Mucosa of gallbladder (tissue), 1 donor: ENCODE results near the gene FILIP1L. TPM values are rescaled to one million over a fixed set of nuclear protein-coding genes. Genes with fewer than 3 reads are reported as not detected.

Experiments
- DNase-seq: peaks from one replicate; pipeline ENCODE4 v3.0.0-alpha.2; 2020; ENCODE audit warnings: low spot score
- total RNA-seq: library from RNA; stranded (reverse); gene quantifications from one replicate; pipeline ENCODE4 v1.2.1, GENCODE V29; 2021
- donor health status: DM: no; HTN: no; CAD: no.

FILIP1L gene
- total RNA-seq, 1 donor from 2014 or later, result 142 TPM

DNA sequence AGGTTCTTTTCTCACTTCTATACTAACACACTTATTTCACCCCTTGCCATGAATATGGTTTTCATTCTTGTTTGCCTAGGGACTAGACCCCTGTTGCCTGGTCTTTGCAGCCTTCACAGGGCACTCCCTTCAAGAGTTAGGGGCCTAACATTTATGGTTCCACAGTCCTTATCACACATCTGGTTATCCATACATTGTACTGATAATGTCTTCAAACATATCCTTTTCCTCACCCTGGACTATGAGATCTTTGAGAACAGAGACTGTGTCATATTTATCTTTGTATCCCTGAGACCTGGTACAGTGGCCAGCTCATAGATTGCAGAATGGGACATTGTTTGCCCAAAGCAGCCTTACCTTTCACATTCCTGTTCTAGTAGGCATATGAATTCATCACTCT lies 190.4 kb downstream of the FILIP1L start:
- DNase-seq, result no peak

DNA sequence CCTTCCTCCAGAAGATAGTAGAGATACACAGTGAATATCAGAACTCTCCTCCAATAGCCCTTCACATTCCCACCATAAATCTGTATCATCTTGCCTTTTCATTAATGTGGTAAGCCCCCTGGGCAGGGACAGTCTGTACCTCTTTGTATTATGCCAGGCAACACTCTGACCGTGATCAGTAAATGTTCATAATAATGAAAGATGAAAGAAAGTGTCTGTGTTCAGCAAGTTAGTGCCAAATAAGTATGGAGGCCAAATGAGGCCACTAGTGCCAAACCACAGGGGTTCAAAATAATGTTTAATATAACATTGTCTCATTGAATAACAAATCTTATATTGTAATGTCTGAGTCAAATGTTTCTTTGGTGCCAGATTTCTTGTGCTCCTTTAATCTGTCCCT lies 192.3 kb downstream of the FILIP1L start:
- DNase-seq, result no peak

DNA sequence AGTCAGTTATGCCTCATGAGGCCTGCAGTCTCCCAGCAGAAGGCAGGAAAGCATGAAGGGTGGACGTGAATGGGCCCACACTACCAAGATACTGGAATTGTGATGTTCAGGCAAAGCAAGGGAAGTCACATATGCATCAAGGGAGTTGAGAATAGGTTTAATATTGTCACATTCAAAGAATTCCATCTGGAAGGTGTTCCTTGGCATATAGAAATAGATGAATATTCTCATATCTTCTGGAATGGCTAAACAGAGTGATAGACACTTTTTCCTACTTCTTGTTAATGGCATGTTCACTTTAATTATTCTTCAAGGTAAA lies 193.0 kb downstream of the FILIP1L start:
- no peak for DNase-seq

DNA sequence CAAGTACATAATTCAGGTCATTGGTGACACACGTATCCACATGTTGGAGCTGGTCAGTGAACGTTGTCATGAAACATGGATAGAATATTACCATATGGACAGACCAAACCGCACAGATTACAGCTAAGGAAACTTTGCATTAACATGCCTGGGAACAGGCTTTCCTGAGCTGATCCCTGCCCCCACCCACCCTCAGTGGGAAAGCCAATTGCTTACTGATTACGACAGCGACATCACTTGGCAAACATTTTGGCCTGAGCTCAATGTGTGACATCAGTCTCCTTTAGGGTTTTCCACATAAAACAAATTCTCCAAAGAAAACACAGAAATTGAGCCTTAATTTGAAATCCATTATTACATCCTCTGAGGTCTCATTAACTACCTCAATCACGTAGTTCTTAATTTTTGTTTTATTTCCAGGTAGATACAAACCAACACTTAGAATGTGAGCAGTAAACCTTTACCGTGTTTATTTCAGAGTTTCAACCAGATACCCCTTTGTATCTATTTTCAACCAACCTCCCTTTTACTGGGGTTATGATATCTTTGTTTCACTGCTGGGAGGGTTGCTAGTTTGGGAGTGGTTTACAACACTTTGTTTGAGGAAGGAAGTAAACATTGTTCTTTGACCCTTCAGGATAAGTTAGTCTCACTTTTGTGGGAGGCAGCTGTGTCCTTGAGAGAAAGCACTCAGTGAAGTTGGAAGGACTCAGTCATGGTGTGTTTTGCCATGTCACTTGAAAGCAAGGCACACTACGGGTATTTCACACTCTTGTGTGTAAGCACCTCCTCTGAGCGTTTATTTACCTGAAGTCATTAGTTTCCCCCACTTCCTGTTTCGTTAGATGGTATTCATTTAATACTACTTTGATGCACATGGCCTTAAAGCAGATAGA lies 193.6 kb downstream of the FILIP1L start:
- DNase-seq, result peak; percentile 67

DNA sequence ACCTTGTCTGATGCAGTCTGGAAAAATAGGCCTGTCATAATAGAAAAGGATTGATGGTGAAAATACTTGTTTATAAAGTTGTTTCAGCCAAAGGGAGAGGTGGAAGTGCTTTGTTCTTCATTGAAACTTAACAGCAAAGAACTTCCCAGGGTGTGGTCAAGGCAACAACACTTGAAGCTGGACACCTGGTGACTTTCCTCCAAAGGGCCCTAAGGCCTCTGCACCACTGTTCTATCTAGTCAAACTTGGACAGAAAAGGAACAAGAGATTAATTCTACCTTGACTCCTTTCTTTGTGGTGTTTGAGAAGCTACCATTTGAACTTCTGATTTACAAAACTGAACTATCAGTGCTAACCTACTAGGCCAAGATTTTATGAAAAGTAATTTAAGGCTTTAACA lies 194.6 kb downstream of the FILIP1L start:
- no peak for DNase-seq

DNA sequence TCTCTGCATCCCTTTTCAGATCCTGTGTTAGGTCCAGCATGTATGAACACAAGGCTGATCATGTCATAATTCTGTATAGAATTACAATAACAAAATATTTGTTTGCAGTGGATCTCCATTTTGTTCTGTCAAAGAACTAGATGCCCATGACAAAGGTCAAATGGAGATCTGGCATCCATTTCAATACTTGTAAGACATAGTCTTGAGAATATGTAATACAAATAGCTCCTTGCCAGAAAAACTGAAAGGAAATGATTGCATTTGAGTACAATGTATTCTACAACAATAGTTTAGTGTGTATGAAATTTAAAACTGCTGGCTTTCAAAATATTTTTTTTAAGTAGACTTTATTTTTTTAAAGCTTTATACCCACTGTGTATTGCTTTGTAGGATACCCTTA lies 195.6 kb downstream of the FILIP1L start:
- DNase-seq, result no peak

DNA sequence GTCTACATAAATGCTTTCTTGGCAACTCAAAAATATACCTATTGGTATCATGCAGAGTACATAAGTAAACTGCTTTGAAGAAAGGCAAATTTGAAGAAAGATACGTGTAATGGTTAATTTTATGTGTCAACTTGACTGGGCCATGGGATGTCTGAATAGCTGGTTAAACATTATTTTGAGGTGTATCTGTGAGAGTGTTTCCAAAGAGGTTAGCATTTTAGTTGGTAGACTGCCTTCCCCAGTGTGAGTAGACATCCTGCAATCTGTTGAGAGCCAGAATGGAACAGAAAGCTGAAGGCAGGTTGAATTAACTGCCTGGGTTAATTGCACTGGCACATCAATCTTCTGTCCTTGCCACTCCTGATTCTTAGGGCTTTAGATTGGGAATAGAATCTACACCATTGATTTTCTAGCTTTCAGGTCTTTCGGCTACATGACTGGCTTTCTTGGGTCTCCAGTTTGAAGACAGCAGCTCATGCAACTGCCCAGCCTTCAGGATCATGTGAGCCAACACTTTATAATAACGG lies 198.3 kb downstream of the FILIP1L start:
- DNase-seq, result no peak

DNA sequence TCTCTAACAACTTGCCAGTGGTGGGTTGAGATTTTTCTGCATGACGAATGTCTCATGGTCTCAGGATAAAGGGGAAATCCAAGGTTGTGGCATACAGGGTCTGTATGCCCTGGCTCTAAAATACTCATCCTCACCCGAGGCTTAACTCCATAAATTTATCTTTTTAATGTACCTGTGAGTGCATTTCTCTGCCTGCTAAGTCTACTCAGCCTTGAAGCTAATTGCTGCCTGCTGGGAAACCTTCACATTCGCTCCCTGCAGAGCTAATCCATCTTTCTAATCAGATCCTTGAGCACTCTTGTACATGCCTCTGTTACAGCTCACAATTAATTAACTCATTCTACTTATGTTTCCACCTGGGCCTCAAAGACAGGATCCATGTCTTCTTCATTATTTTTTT lies 202.9 kb downstream of the FILIP1L start:
- DNase-seq, result no peak

DNA sequence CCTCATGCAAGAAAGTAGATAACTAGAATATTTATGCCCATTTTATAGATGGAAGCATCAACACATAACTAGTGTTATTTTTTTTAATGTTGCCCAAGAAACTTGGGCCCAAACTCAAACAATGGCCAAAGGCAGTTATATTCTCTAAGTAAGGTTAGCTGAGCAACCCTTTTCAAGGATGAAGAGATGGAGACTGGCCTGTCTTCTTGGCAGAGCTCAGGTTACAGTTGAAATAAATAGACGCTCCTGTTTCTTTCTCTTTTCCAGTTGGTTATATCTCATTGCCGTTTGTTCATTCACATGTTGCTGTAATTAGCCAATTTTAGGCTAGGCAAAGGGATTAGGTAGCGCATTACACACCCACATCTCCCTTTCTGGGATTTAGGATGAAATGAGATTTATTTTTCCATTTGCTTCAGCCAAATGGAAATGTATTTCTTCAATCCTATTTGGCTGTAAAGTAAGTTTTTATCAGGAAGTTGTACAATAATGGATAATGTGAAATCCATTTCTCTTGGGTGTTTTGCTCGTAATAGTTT lies 203.5 kb downstream of the FILIP1L start:
- DNase-seq, result no peak

DNA sequence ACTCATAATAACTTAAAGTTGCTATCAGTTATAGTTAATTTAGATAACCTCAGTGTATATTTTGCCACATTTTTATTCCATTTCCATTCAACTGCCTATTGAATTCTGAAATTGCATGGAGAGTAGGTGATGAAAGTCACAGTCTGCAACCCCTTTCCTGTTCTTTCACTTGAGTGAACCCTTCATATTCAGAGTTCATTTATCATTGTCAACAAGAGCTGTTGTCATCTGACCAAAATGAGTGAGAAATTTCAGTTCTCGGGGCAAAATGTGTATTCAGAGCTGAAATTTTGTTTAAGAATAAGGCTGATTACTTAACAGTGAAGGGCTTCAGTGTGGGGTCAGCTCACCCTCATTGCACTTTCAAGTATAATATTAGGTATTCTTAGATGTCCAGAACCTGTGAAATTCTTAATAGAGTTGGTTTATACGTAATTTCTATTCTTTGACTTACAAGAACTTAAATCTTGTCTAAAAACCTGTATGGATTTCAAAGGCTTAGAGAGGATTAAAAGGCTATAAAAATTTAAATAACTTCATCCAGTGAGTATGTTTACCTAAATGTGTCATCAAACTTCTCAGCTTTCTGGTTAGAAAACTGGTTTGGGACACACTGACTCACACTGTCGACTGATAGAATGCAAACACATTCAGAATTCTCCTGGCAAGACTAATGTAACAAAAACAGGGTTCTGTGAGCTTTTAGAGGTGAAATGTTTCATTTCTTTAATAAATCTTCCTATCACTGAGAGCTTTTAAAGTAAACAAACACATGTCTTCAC lies 204.4 kb downstream of the FILIP1L start:
- no peak for DNase-seq

DNA sequence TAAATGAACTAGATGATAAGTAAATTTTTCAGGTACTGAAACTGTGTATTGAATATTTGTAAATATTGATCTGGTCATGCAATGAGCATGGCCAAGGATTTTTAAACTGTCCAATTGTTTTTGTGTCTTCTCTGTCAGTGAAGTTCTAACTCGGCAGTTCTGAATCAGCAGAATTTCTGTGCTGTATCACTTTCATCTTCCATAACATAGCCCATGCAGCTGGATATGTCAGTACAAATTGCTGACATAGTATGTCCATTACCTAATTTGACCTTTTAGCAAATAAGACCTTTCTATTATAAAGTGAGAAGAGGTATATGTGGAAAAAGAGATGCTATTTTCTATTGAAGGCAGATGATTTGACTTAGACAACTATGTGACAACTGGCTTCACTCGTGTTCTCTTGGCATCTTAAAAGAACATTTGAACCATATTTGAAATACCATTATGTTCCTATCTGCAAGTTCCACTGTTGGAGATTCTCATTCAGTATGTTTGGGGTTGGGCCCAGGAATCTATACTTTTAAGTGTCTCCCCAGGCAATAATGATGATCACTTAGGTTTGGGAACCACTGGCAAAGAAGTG lies 206.2 kb downstream of the FILIP1L start:
- no peak for DNase-seq

DNA sequence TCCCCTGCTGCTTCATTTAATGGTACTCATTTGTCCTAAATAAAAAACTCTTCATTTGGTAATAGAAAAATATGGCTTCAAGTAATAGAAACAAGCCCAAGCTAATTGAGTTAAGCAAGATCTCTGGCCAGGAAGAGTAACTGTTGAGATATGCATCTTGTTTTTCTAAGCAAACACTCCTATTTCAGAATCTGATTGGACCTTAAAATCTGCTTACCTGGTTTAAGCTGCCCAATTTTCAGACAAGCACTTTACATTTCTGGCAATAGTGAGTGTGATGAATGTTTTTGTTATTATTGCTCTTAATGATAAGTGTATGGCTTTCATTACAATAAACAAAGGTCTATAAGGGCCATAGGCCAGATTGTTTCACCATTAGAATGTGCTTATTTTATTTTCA lies 210.4 kb downstream of the FILIP1L start:
- DNase-seq, result no peak

DNA sequence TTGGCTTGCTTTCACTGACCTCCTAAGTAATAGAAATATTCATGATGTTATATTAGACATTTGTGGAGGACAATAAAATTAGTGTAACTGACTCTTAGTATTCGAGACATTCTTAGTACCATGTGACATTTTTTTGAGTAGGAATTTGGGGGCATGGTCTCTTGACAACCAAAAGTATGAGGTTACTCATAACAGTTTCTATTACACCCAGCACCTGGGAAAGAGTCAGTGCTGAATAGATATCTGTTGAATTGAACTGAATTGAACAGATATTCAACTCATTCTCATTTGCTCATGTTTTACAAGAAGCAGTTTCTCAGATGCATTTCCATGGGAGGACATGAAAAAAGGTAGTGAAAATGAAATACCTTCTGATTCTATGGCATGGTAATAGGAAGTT lies 212.2 kb downstream of the FILIP1L start:
- no peak for DNase-seq

DNA sequence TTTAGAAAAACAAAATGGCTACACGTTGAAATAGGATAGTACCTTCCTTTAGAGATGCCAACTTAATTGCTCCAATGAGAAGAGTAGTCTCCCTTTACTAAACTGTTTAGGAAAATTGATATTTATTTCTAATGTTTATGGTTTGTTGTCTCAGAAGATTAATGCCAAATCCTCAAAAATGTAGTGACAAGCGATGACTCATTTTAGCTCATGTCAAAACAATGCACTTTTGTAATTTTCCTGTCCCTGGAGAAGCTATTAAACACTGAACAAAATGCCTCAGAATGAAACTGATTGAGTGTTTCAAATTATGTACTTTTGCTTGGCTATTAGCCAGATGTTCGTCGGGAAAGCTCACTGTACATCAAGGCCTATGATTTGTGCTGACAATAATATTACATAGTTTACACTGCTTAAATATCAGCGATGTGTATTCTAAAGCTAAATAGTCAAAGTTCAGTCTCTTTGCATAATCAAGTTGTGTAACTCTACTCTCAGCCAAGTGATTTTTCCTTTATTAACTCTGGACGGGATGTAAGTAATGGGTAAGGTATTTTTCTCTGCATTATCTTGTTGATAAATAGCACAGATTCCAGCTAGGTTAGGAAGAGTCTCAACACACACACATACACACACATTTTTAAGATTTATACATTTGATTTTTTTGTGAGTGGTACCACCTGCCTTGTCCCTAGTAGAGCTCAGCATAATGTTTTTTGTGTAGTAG lies 212.9 kb downstream of the FILIP1L start:
- no peak for DNase-seq

DNA sequence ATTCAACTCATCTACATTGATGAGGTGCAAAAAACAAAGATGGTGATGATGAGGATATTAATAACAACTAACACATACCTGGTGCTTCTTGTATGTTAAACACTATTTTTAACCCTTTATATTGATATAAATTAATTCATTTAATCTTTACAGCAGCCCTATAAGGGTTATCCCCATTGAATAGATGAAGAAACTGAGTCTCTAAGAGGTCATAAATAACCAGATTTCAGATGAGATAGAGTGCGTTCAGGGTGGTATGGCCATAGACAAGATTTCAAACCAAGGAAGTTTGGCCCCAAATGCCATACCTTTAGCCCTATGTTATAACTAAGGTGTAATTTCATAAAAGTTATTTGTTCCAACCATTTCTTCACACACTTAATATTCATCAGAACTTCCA lies 214.1 kb downstream of the FILIP1L start:
- no peak for DNase-seq

DNA sequence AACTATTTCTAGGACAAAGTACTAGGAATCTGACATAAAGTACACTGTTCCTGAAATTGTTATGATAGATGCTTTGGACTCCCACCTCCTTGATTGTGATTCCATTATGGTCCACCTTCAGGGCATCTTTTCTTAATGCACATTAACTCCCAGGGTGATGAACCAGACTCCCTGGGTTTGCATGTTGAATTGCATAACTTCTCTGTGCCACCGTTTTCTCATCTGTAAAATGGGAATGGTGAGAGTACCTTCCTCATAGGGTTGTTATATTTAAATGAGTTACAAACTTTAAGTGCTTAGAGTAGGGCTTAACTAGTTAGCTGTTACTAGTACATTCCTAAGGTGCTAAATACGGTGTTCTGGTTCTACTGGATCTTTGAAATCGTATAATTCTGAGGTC lies 214.7 kb downstream of the FILIP1L start:
- no peak for DNase-seq

DNA sequence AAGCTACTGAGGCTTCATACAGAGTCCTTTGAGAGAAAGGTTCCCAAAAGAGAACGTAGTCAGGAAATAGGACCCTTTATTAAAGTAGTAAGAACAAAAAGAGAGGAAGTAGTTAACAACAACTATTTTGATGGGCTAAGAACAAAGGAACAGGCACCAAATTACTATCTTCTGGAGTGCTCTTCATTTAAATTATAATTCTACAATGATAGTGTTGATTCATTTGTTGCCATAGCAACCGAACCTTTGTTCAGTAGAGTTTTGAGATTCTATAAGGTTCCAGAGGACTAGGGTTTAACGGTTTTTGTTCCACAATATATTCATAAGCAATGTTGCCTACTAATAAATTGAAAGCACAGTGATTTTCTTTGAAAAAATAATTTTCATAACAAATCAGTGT lies 217.8 kb downstream of the FILIP1L start:
- no peak for DNase-seq

DNA sequence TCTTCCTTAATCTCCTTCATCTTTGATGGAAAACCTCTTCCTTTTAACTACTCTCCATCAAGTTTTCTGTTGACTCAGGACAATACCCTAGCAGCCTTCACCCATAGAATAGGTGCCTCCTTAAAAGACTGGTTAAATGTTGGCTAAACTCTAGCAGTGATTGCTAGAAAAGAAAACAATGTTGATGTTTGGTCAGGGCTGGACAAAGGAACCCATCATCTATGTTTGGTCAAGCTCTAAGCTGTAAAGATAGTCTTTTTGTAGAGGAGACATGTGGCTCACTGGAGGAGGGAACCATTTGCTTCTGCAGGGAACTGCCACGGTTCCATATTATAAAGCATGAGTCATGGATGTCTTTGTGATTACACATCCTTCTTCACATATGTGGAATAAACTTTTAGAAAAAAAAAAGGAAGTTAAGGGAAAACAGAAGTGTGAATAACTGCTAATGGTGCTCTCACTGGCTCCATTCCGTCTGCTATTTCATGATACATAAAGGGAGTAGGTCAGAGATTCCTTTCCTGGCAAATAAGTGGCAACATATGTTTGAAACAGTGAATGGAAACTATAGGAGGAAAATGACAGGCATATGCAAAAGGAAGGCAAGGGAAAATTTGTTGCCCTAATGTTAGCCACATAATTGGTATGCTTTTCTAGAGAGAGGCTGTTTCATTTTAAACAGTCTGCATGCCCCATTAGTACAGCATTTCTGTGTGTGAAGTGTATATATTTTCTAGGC lies 218.4 kb downstream of the FILIP1L start:
- DNase-seq, result no peak

DNA sequence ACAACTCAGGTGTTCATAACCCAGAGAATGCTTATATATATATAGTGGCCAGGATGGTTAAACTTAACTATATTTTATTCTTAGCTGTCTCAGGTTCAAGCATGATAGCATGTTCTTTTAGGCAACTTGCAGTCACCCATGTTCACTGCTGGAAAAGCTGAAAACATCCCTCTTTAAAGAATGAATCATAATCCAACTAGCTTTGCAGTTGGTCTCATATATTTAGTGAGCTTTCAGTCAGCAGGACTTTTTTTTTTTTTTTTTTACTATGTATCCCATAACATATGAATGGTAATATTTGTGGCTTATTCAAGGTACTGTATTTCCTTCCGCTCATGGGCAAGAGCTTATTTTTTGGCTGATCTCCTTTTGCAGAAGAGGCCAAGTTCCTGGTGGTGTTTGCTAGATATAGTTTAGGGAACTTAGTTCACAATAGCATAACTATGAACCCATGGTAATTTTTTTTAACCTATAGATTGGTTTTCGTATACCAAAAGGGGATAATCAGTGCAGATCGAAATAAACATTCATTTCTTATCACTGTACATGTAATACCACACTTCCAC lies 219.1 kb downstream of the FILIP1L start:
- no peak for DNase-seq

DNA sequence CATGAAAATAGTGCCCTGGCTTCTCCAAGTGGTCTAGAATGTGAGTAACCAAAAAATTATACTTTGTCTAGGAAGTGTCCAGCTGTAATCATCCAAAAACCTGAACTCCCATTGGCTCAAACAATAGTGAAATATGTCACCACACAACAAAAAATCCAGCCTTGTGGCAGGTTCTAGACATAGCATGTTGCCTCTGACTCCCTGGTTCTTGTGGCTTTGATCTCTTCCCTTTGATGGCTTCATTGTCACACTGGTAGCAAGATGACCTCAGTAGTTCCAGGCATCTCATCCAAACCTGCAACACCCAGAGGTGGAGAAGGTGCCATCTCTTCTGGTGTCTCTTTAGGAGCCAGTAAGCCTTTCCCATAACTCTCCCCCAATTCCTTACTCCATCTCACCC lies 222.0 kb downstream of the FILIP1L start:
- DNase-seq, result no peak
